T-cell (primary cell): ENCODE data around the gene VWA3B. TPM values are rescaled to one million over a fixed set of nuclear protein-coding genes. Genes with fewer than 3 reads are reported as not detected.
"Not testable (repeated sequence)": the region's sequence is repeated elsewhere in the genome, so short reads cannot be mapped to it uniquely, and the experiment has no call there.

Experiments
- ATAC-seq, 4 experiments: fragments of 200-7000 bp in 3 of 4; fragments of 150-1000 bp in 1 of 4; cut with Tn5 transposase; replicated peaks in 1 of 4; 1 replicate in 3 of 4; 2 replicates in 1 of 4; pipeline ENCODE4 v1.10.0; 2021; ENCODE audit warnings: moderate library complexity in 3 of 4, mild to moderate bottlenecking in 2 of 4, moderate number of reproducible peaks in 1 of 4
- CTCF ChIA-PET, 2 donors: fragments of 300-600 bp; sonication (Branson Sonifier 250); formaldehyde crosslinking; loops; one replicate each; lab custom pipeline; 2022; ENCODE audit warnings: antibody characterized with exemption in 2 of 2; lab: Charles Lee
- POLR2A ChIA-PET, 2 donors: fragments of 300-600 bp; sonication (Branson Sonifier 250); formaldehyde crosslinking; loops; one replicate each; lab custom pipeline; 2022; ENCODE audit warnings: antibody characterized with exemption in 2 of 2; lab: Charles Lee
- DNase-seq, 35 experiments: peaks; one replicate each; pipeline versions ENCODE4 v3.0.0 to v3.0.0-alpha.2; 2013 to 2023
- H3K27ac ChIP-seq: one replicate; pipeline ENCODE4 v1.5.1; 2013; ENCODE audit warnings: low read length
- H3K27me3 ChIP-seq, 2 experiments: replicated peaks in 1 of 2; 1 replicate in 1 of 2; 2 replicates in 1 of 2; pipeline versions ENCODE4 v1.6.1 to v1.7.0; 2013; ENCODE audit warnings: low read length in 1 of 2, mixed read lengths in 1 of 2; ENCODE audit not compliant: control insufficient read depth in 2 of 2, insufficient read depth in 2 of 2; ENCODE audit errors: extremely low read depth in 1 of 2
- H3K36me3 ChIP-seq, 2 donors: 1 replicate in 1 of 2; 2 replicates in 1 of 2; pipeline versions ENCODE4 v1.6.1 to v1.7.0; 2013; ENCODE audit warnings: low read length in 1 of 2; ENCODE audit not compliant: control insufficient read depth in 2 of 2, insufficient read depth in 1 of 2; ENCODE audit errors: extremely low read depth in 1 of 2
- H3K4me1 ChIP-seq, 2 experiments: 1 replicate in 1 of 2; 2 replicates in 1 of 2; pipeline versions ENCODE4 v1.6.1 to v1.7.0; 2013; ENCODE audit warnings: low read length in 2 of 2, mixed read lengths in 1 of 2; ENCODE audit not compliant: insufficient read depth in 2 of 2, control insufficient read depth in 1 of 2; ENCODE audit errors: extremely low read depth in 1 of 2
- H3K4me3 ChIP-seq, 2 donors: 1 replicate in 1 of 2; 2 replicates in 1 of 2; pipeline versions ENCODE4 v1.5.1 to v1.7.0; 2013; ENCODE audit warnings: mild to moderate bottlenecking in 2 of 2, low read length in 1 of 2, moderate library complexity in 1 of 2; ENCODE audit not compliant: control insufficient read depth in 1 of 2; ENCODE audit errors: extremely low read depth in 1 of 2
- H3K9me3 ChIP-seq: 2 replicates; pipeline ENCODE4 v1.7.0; 2013
- H3K27ac Mint-ChIP-seq, 2 donors: one replicate each; pipeline ENCODE4 v1.8.0; 2020 to 2021; ENCODE audit warnings: mild to moderate bottlenecking in 2 of 2, mixed read lengths in 2 of 2
- H3K27me3 Mint-ChIP-seq, 2 donors: one replicate each; pipeline ENCODE4 v1.8.0; 2021 to 2022; ENCODE audit warnings: mixed read lengths in 2 of 2
- H3K36me3 Mint-ChIP-seq: one replicate; pipeline ENCODE4 v1.8.0; 2021; ENCODE audit warnings: mixed read lengths
- H3K4me1 Mint-ChIP-seq, 3 donors: one replicate each; pipeline ENCODE4 v1.8.0; 2020 to 2022; ENCODE audit warnings: mixed read lengths in 3 of 3, mild to moderate bottlenecking in 1 of 3
- H3K4me3 Mint-ChIP-seq, 3 donors: one replicate each; pipeline ENCODE4 v1.8.0; 2020 to 2022; ENCODE audit warnings: mild to moderate bottlenecking in 3 of 3, mixed read lengths in 3 of 3, moderate library complexity in 3 of 3
- H3K9me3 Mint-ChIP-seq, 3 donors: one replicate each; pipeline ENCODE4 v1.8.0; 2020 to 2022; ENCODE audit warnings: mixed read lengths in 3 of 3
- WGBS: methylation state at CpG from one replicate; pipeline ENCODE4 v1.1.5; 2013; ENCODE audit warnings: missing lambda C conversion rate; ENCODE audit not compliant: insufficient coverage; 5-methylcytosine and 5-hydroxymethylcytosine counted together
- total RNA-seq, 35 experiments: library from RNA in 6 of 35; stranded (reverse) in 6 of 35; fragments of 120-200 nt in 1 of 35; gene quantifications; one replicate each; pipeline versions ENCODE4 v1.2.1 to v1.2.4 and lab custom pipeline; 2013 to 2026

Gene VWA3B
- total RNA-seq, 5 donors from 2014 or later (not counting 1 experiment from before 2014, with no cell fraction given) = not detected

DNA sequence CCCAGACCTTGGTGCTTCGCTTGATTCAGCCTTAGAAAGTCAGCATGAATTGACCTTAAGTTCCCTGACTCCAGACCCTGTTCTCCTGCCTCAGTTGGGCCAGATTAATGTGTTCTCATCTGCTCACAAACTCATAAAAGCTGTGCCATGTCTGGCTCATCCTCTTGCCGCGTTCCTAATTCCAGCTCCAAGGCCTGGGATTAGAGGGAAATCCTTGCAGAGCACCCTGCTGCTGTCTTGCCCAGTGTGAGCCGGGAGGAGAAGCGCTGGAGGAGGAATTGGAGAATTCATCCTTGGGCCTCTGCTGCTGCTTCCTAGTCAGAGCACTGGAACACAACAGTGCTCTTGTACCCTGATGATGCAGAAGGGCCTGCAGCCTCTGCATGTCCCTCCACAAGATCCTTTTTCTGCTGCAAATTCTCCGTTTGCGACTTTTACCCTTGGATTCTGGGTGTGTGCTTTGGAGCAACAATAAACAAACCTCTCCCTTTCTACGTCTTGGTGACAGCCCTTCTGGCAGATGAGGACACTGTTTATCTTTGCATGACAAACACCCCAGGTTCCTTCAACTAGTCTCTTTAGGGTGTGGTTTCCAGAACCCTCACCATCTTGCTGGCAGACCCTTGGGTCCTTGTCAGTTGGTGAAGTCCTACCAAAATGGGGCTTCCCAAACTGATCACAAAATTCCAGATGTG, 212.4 kb downstream of the VWA3B start:
- H3K4me1 Mint-ChIP-seq = no peaks in the 10 kb centered on the region
- Histone ChIP-seq H3K27ac (no peak overlapping the region), H3K4me3 (no peak overlapping the region), H3K4me1 (no peaks in the 10 kb centered on the region), H3K36me3 (no peaks in the 10 kb centered on the region), H3K9me3 (no peaks in the 10 kb centered on the region), H3K27me3 (peaks cover 0 to 25% of the 10 kb centered on the region in 2 experiments)
- ChIA-PET POLR2A (no interaction called here), CTCF (no interaction called here)
- H3K36me3 Mint-ChIP-seq = no peaks in the 10 kb centered on the region
- peaks cover 21 to 33% of the 10 kb centered on the region in 2 donors for H3K27me3 Mint-ChIP-seq
- WGBS = 66% methylated on average over 5 of the region's 8 CpGs
- no peak overlapping the region for H3K27ac Mint-ChIP-seq
- ATAC-seq = no peak
- H3K9me3 Mint-ChIP-seq = no peaks in the 10 kb centered on the region
- DNase-seq = no peak
- no peak overlapping the region for H3K4me3 Mint-ChIP-seq

GRCh38 chr2:98300141-98300874, 213.3 kb downstream of the VWA3B start:
- peaks cover 0 to 28% of the 10 kb centered on the region in 2 experiments for H3K27me3 ChIP-seq
- POLR2A ChIA-PET = no interaction called here
- Mint-ChIP-seq H3K4me1 (no peaks in the 10 kb centered on the region), H3K27ac (no peak overlapping the region), H3K36me3 (no peaks in the 10 kb centered on the region), H3K9me3 (no peaks in the 10 kb centered on the region), H3K4me3 (no peak overlapping the region), H3K27me3 (peaks cover 27 to 33% of the 10 kb centered on the region in 2 donors)
- WGBS = 75% methylated on average over 10 of the region's 12 CpGs
- ATAC-seq (no peak), DNase-seq (no peak)
- H3K9me3 ChIP-seq = no peaks in the 10 kb centered on the region
- no peak overlapping the region for H3K4me3 ChIP-seq
- no peak overlapping the region for H3K27ac ChIP-seq
- CTCF ChIA-PET = no interaction called here
- no peaks in the 10 kb centered on the region for H3K4me1 ChIP-seq
- no peaks in the 10 kb centered on the region for H3K36me3 ChIP-seq

- Histone ChIP-seq H3K9me3 (no peaks in the 10 kb centered on the region), H3K4me3 (no peak overlapping the region), H3K36me3 (no peaks in the 10 kb centered on the region), H3K27ac (no peak overlapping the region), H3K4me1 (no peaks in the 10 kb centered on the region), H3K27me3 (peaks cover 0 to 31% of the 10 kb centered on the region in 2 experiments)
- Mint-ChIP-seq H3K4me3 (no peak overlapping the region), H3K4me1 (no peaks in the 10 kb centered on the region), H3K9me3 (no peaks in the 10 kb centered on the region), H3K27ac (no peak overlapping the region), H3K36me3 (no peaks in the 10 kb centered on the region), H3K27me3 (peaks cover 32 to 34% of the 10 kb centered on the region in 2 donors)
- CTCF ChIA-PET = no interaction called here
- DNase-seq (no peak), ATAC-seq (no peak)
- WGBS = 20% methylated on average over 1 of the region's 5 CpGs
- POLR2A ChIA-PET = no interaction called here
These were observed 214.5 kb downstream of the VWA3B start for GRCh38 chr2:98301469-98301868.

- H3K27me3 Mint-ChIP-seq = peaks cover 42 to 45% of the 10 kb centered on the region in 2 donors
- H3K4me3 Mint-ChIP-seq, DNase-seq, ATAC-seq, H3K4me1 Mint-ChIP-seq, H3K4me3 ChIP-seq, POLR2A ChIA-PET, H3K27ac ChIP-seq, H3K4me1 ChIP-seq, H3K36me3 ChIP-seq, H3K9me3 Mint-ChIP-seq, H3K27ac Mint-ChIP-seq, H3K9me3 ChIP-seq, H3K36me3 Mint-ChIP-seq, CTCF ChIA-PET: not testable (repeated sequence)
- peaks cover 0 to 38% of the 10 kb centered on the region in 2 experiments for H3K27me3 ChIP-seq
- whole genome bisulfite sequencing = 79% methylated on average over 6 of the region's 9 CpGs
These were observed 220.2 kb downstream of the VWA3B start for GRCh38 chr2:98307131-98307696.

- Histone ChIP-seq H3K36me3 (no peaks in the 10 kb centered on the region), H3K9me3 (no peaks in the 10 kb centered on the region), H3K4me1 (no peaks in the 10 kb centered on the region), H3K4me3 (no peak overlapping the region), H3K27ac (no peak overlapping the region), H3K27me3 (peaks cover 0 to 39% of the 10 kb centered on the region in 2 experiments)
- Mint-ChIP-seq H3K27ac (no peak overlapping the region), H3K36me3 (no peaks in the 10 kb centered on the region), H3K27me3 (peaks cover 40 to 49% of the 10 kb centered on the region in 2 donors), H3K4me1 (no peaks in the 10 kb centered on the region), H3K9me3 (no peaks in the 10 kb centered on the region), H3K4me3 (no peak overlapping the region)
- WGBS = 82% methylated on average over 6 of the region's 8 CpGs
- no peak for DNase-seq
- ChIA-PET POLR2A (no interaction called here), CTCF (no interaction called here)
- no peak for ATAC-seq
These were observed 221.1 kb downstream of the VWA3B start for GRCh38 chr2:98308068-98308467.

GRCh38 chr2:98308532-98308931, 221.6 kb downstream of the VWA3B start:
- Histone ChIP-seq H3K27me3 (peaks cover 0 to 39% of the 10 kb centered on the region in 2 experiments), H3K4me3 (no peak overlapping the region), H3K9me3 (no peaks in the 10 kb centered on the region), H3K27ac (no peak overlapping the region), H3K4me1 (no peaks in the 10 kb centered on the region), H3K36me3 (no peaks in the 10 kb centered on the region)
- CTCF ChIA-PET = no interaction called here
- Mint-ChIP-seq H3K4me1 (no peaks in the 10 kb centered on the region), H3K4me3 (no peak overlapping the region), H3K36me3 (no peaks in the 10 kb centered on the region), H3K27ac (no peak overlapping the region), H3K27me3 (peaks cover 45 to 50% of the 10 kb centered on the region in 2 donors), H3K9me3 (no peaks in the 10 kb centered on the region)
- WGBS = no CpG with 5 or more reads among the region's 4 CpGs
- no peak for DNase-seq
- POLR2A ChIA-PET = no interaction called here
- no peak for ATAC-seq
